Activated T-cell treated with anti-CD3 and anti-CD28 coated beads for 1 hour (primary cell): ENCODE data around the gene FXYD4.
"Not testable (repeated sequence)": the region's sequence is repeated elsewhere in the genome, so short reads cannot be mapped to it uniquely, and the experiment has no call there.

Source experiments
- DNase-seq: peaks from one replicate; pipeline ENCODE4 v3.0.0-alpha.2; 2020; ENCODE audit warnings: low read depth

The FXYD4 gene

GRCh38 chr10:43419997-43420368, 48.5 kb downstream of the FXYD4 start:
- no peak for DNase-seq

GRCh38 chr10:43420369-43421200, 49.1 kb downstream of the FXYD4 start:
- peak; percentile 53 for DNase-seq

GRCh38 chr10:43421201-43421507, 49.7 kb downstream of the FXYD4 start:
- DNase-seq: no peak

GRCh38 chr10:43421519-43421918, 50.1 kb downstream of the FXYD4 start:
- DNase-seq: no peak

GRCh38 chr10:43421944-43422343, 50.5 kb downstream of the FXYD4 start:
- not testable (repeated sequence) for DNase-seq

DNA sequence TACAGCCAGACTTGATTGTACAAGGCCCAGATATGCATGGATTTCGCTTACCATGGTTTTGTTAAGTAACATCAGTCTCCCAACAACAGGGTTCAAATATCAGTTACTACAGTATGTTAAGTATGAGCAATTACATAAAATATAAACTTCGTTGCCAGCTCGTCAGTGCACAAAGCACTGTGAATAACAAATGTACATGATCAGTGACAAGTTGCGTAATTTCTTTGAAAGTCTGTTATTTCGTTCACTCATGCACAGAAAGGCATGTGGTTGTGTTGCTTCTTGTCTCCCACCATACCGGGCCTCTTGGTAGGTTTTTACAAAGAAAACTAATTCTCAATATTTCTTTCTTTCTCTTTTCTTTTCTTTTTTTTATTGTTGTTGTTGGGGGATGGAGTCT, 53.0 kb downstream of the FXYD4 start:
- DNase-seq: no peak
